K562 (cell line): ENCODE measurements around the gene CRYBA4. TPM values are rescaled to one million over a fixed set of nuclear protein-coding genes. Genes with fewer than 3 reads are reported as not detected.

Source experiments
- AFF1 ChIP-seq, 2 experiments: fragments of 450-650 bp; IDR thresholded peaks; 2 replicates each; pipeline ENCODE4 v1.6.1; 2018; ENCODE audit warnings: mild to moderate bottlenecking in 2 of 2, low read depth in 1 of 2; ENCODE audit not compliant: partially characterized antibody in 2 of 2
- ATF6 ChIP-seq: sonication (generic); formaldehyde crosslinking; IDR thresholded peaks from 2 replicates; pipeline ENCODE4 v1.4.0; 2020; ENCODE audit warnings: mild to moderate bottlenecking, missing genetic modification reagents
- CTBP1 ChIP-seq: fragments of 450-650 bp; IDR thresholded peaks from 2 replicates; pipeline ENCODE4 v1.6.1; 2016; ENCODE audit warnings: borderline replicate concordance
- HNRNPK ChIP-seq: fragments of 200-400 bp; formaldehyde crosslinking; IDR thresholded peaks from one replicate; pipeline ENCODE4 v1.6.1; 2018; ENCODE audit warnings: mild to moderate bottlenecking, low read depth, low read length; ENCODE audit not compliant: poor library complexity, severe bottlenecking
- MCM7 ChIP-seq, 2 experiments: fragments of 450-650 bp; IDR thresholded peaks; 2 replicates each; pipeline ENCODE4 v1.6.1; 2016 to 2018
- POLR2H ChIP-seq: IDR thresholded peaks from 2 replicates; pipeline ENCODE4 v1.6.1; 2016; ENCODE audit warnings: missing genetic modification characterization, low read depth, mild to moderate bottlenecking, control low read depth, missing compliant biosample characterization, moderate library complexity
- PRDM10 ChIP-seq: fragments of 450-650 bp; IDR thresholded peaks from 2 replicates; pipeline ENCODE4 v1.6.1; 2018; ENCODE audit not compliant: partially characterized antibody
- ZNF696 ChIP-seq: fragments of 250-450 bp; sonication (Bioruptor Pico); conservative IDR thresholded peaks from 2 replicates; pipeline ENCODE4 v1.4.0; 2020; ENCODE audit warnings: mild to moderate bottlenecking, moderate library complexity
- polyA plus RNA-seq, 8 experiments: library from polyadenylated mRNA; depleted of rRNA in 4 of 8; stranded (reverse) in 5 of 8; unstranded in 3 of 8; fragments of >200 nt; fragmentation: Nextera tagmentation in 2 of 8; fragmentation: Illumina TruSeq in 1 of 8; extraction: Ambion mirVana in 2 of 8; extraction: Trizol in 1 of 8; gene quantifications; 2 replicates each; pipeline versions ENCODE4 v1.2.1 to v1.2.3, GENCODE V29; 2011 to 2014; ENCODE audit warnings: inconsistent platforms in 1 of 8, missing spikeins in 1 of 8
- total RNA-seq, 7 experiments: library from RNA; depleted of rRNA in 6 of 7; stranded (reverse); fragments of >200 nt in 6 of 7; fragmentation: Illumina TruSeq in 2 of 7; extraction: Trizol in 2 of 7; gene quantifications; 2 replicates each; pipeline versions ENCODE4 v1.2.1 to v1.2.3, GENCODE V29; 2011 to 2021; ENCODE audit warnings: low replicate concordance in 1 of 7
- TF ChIP-seq, protein P1 (sequence below): fragments of 250-450 bp; sonication (Bioruptor Pico); IDR thresholded peaks from 2 replicates; pipeline ENCODE4 v1.6.1; 2021; ENCODE audit warnings: mild to moderate bottlenecking
- TF ChIP-seq, protein P2 (sequence below): fragments of 250-450 bp; sonication (Bioruptor Pico); IDR thresholded peaks from 2 replicates; pipeline ENCODE4 v1.5.0; 2021; ENCODE audit warnings: mild to moderate bottlenecking, moderate library complexity

The CRYBA4 gene
- total and polyA plus RNA-seq, 9 of the 15 experiments (the other 6 are each of a cell fraction or from before 2014, with no cell fraction given): 0.59 to 3.3 (median 1.6) TPM

DNA sequence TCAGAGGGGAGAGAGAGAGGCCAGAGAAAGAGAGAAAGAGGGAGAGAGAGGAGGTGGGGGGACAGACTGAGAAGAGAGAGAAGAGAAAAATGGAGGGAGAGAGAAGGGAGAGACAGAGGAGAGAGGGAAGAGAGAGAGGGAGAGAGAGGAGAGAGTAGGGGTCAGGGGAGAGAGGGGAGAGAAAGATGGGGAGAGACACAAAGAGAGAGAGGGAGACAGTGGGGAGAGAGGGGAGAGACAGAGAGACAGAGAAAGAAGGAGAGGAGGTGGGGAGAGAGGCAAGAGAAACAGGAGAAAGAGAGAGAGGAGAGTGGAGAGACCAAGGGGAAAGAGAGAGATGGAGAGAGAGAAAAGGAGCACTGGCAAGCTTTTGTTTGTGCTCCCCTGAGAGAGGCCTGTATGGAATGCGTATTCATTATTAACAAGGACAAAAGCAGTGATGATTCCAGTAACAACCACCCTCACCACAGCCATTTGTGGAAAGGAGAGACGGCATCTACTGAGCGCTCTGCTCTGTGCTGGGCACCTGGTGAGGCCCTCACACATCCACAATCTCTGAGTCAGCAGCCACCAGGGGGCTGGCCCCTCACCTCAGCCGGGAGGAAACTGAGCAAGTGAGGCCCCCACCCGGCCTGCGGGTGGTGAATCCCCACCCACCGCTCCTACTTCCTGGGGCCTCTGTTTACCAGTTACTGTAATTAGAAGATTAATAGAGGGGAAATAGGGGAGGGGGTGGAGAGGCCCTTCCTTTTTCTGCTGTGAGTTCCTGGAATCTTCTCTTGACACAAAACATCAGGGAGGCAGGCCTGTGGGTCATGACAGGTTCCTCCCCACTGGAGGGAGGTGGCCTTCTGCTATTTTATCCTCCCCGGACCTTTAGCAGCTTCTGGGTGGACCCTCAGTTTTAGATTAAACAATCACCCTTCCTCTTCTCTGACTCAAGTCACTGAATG, 21.0 kb downstream of the CRYBA4 start (continued):
- peak in 1 of 2 experiments; percentile 34 for TF ChIP-seq AFF1 (IDR thresholded peaks at IDR 0.05; ENCODE audit: low read depth in 1 of 2, partially characterized antibody in 2 of 2)
- no peak for TF ChIP-seq HNRNPK
- TF ChIP-seq ZNF696: no peak
- TF ChIP-seq, protein P1, sequence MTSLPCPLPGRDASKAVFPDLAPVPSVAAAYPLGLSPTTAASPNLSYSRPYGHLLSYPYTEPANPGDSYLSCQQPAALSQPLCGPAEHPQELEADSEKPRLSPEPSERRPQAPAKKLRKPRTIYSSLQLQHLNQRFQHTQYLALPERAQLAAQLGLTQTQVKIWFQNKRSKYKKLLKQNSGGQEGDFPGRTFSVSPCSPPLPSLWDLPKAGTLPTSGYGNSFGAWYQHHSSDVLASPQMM (CRISPR knock-in tag): no peak
- peak; percentile 16; the same call in 1 of the 2 replicates for TF ChIP-seq CTBP1
- 0 out of 4 replicates have a peak, but pooled peaks of 1 of the 2 experiments have one; percentile 62 for TF ChIP-seq MCM7 (IDR thresholded peaks at IDR 0.05)
- TF ChIP-seq, protein P2, sequence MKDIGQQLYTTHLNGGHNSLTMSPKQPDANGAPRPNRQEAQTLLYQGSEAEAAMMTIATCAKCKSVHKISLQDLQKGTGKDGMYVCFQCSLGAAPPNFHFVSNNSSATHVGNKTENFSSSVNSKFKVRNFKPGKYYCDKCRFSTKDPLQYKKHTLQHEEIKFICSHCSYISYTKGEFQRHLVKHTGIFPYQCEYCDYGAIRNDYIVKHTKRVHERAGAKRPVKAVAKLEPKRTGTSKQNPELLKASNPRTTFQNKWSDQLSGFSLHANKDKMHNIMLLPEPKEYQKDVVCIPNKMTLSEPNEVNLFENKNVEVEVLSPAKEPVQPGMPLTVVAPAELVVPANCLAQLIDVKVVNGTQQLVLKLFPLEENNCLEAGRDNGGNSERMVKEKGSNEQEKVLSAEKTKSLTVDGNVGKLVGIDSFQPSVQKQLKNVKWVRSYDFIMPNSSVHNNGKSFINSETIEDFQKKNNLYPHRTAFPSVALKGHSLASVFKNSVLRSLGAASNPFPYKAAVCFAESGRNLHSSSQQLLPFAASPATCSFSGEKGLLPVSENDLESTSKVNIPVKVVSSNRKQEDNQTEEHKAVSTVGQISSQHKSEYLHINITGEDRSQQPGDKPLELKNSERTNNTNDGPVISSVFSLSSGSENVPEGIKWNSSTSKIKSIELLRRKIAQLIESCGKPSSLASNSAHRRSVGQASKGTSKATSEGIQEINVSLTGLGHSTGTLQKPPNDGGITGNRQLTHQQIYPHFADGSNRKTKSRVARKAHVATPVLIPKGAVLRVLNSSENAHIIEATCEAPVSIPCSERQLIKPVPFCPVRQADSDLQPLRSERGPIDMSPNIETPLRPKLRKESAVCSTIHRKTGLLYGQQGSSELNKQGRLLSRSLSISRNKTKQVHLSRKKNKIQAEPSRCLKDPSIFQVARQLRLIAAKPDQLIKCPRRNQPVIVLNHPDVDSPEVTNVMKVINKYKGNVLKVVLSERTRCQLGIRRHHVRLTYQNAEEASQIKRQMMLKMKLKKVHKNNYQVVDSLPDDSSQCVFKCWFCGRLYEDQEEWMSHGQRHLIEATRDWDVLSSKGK (CRISPR knock-in tag): no peak
- TF ChIP-seq ATF6 (CRISPR knock-in tag): no peak
- peak; percentile 59 for TF ChIP-seq PRDM10
- no peak for TF ChIP-seq POLR2H (tag)
